Right cardiac atrium (tissue), 5 donors: ENCODE data around the gene WDR41. TPM values are rescaled to one million over a fixed set of nuclear protein-coding genes. Genes with fewer than 3 reads are reported as not detected.
A peak's percentile ranks its signal among the peaks of the same experiment; 100 is the strongest.
"Not testable (repeated sequence)": the region's sequence is repeated elsewhere in the genome, so short reads cannot be mapped to it uniquely, and the experiment has no call there.

ENCODE experiments used
- ATAC-seq, 2 donors: fragments of 200-7000 bp; cut with Tn5 transposase; one replicate each; pipeline versions ENCODE4 v1.8.0 to v1.9.1; 2020; ENCODE audit warnings: moderate library complexity in 2 of 2, mild to moderate bottlenecking in 1 of 2
- DNase-seq, 3 donors: peaks; one replicate each; pipeline ENCODE4 v3.0.0-alpha.2; 2020
- H3K27ac ChIP-seq: one replicate; pipeline ENCODE4 v1.5.1; 2013; ENCODE audit warnings: mild to moderate bottlenecking, low read length, control low read depth, moderate library complexity
- H3K27me3 ChIP-seq: one replicate; pipeline ENCODE4 v1.6.1; 2013; ENCODE audit not compliant: control insufficient read depth, insufficient read depth
- H3K4me1 ChIP-seq: one replicate; pipeline ENCODE4 v1.6.1; 2013; ENCODE audit warnings: low read length; ENCODE audit not compliant: control insufficient read depth, insufficient read depth
- H3K4me3 ChIP-seq: one replicate; pipeline ENCODE4 v1.5.1; 2013; ENCODE audit warnings: low read length, control low read depth
- H3K9me3 ChIP-seq: one replicate; pipeline ENCODE4 v1.6.1; 2013; ENCODE audit warnings: low read length; ENCODE audit not compliant: control insufficient read depth
- WGBS: extraction: QIAGEN DNeasy Blood & Tissue Kit; methylation state at CpG from one replicate; pipeline ENCODE4 v1.1.7; 2013; 5-methylcytosine and 5-hydroxymethylcytosine counted together
- intact Hi-C, 4 donors: fragments of 100-400 bp; cut with DNase I; formaldehyde crosslinking; loops; one replicate each; pipeline versions ENCODE4 v1.11.0 to v1.14.0; 2022 to 2023
- polyA plus RNA-seq: library from polyadenylated mRNA; stranded (reverse); fragments of 200-250 nt; gene quantifications from one replicate; pipeline ENCODE4 v1.2.3, GENCODE V29; 2013
- total RNA-seq, 4 donors: library from RNA; stranded (reverse); fragmentation: NEBNext Ultra II Directional; extraction: Animal tissue kit (Norgen Biotek cat#: 25700); gene quantifications; one replicate each; pipeline ENCODE4 v1.2.1, GENCODE V29; 2021
- donor health status: healthy with polysubstance abuse.
- donor health status: DM: no; HTN: yes; CAD: no.
- donor health status: DM: no; HTN: no; CAD: no.
- donor health status: DM: no; HTN: yes; CAD: no; lungs with severe emphysema.
- donor health status: DM: yes; HTN: yes; CAD: no.

The WDR41 gene
- total and polyA plus RNA-seq, 5 donors = 14.6 to 33.9 (median 29.8) TPM

- Histone ChIP-seq H3K27ac (peak overlapping the region; percentile 86), H3K4me1 (no peaks in the 10 kb centered on the region), H3K4me3 (peak overlapping the region; percentile 72), H3K9me3 (no peaks in the 10 kb centered on the region), H3K27me3 (no peaks in the 10 kb centered on the region)
- ATAC-seq = no peak
- no peak for DNase-seq
- 32% methylated on average over 4 of the region's 4 CpGs for WGBS
- intact Hi-C loops = loop anchor here in 2 of 4 donors (10.0 kb wide), 2 partner anchors 348 to 628 kb away; no protein-coding TSS in a partner anchor
These were observed 511 bp upstream of the WDR41 start for GRCh38 chr5:77492653-77493000.

- intact Hi-C loops = loop anchor here in 2 of 4 donors (10.0 kb wide), 2 partner anchors 346 to 626 kb away; no protein-coding TSS in a partner anchor
- ATAC-seq, H3K9me3 ChIP-seq, H3K27me3 ChIP-seq, H3K27ac ChIP-seq, H3K4me1 ChIP-seq: not testable (repeated sequence)
- 28% methylated on average over 11 of the region's 11 CpGs for WGBS
- peak in 2 of 3 donors; percentile 12 to 41 for DNase-seq
- peak overlapping the region; percentile 72 for H3K4me3 ChIP-seq
These were observed 1.3 kb downstream of the WDR41 start for GRCh38 chr5:77490741-77491344.

GRCh38 chr5:77486344-77486962, 5.7 kb downstream of the WDR41 start:
- ATAC-seq (no peak), DNase-seq (no peak)
- Histone ChIP-seq H3K4me3 (no peak overlapping the region), H3K4me1 (no peaks in the 10 kb centered on the region), H3K27me3 (no peaks in the 10 kb centered on the region), H3K27ac (no peak overlapping the region), H3K9me3 (no peaks in the 10 kb centered on the region)
- intact Hi-C loops = loop anchor here in 1 of 4 donors (10.0 kb wide), 1 partner anchor 352 kb away; no protein-coding TSS in a partner anchor
- WGBS = 76% methylated on average over 4 of the region's 4 CpGs

GRCh38 chr5:77483682-77484081, 8.4 kb downstream of the WDR41 start:
- no peak overlapping the region for H3K27ac ChIP-seq
- H3K9me3 ChIP-seq = no peaks in the 10 kb centered on the region
- no peak for ATAC-seq
- no peak overlapping the region for H3K4me3 ChIP-seq
- intact Hi-C loops = loop anchor here in 1 of 4 donors (10.0 kb wide), 1 partner anchor 349 kb away; no protein-coding TSS in a partner anchor
- 91% methylated on average over 2 of the region's 2 CpGs for WGBS
- H3K27me3 ChIP-seq = no peaks in the 10 kb centered on the region
- no peaks in the 10 kb centered on the region for H3K4me1 ChIP-seq
- no peak for DNase-seq

GRCh38 chr5:77475041-77475440, 17.1 kb downstream of the WDR41 start:
- H3K9me3 ChIP-seq, ATAC-seq, H3K4me3 ChIP-seq, H3K27ac ChIP-seq, H3K4me1 ChIP-seq, H3K27me3 ChIP-seq, intact Hi-C loops: not testable (repeated sequence)
- DNase-seq = peak in 2 of 3 donors; percentile 32 to 38
- 94% methylated on average over 11 of the region's 11 CpGs for WGBS

GRCh38 chr5:77468875-77469274, 23.2 kb downstream of the WDR41 start:
- H3K27ac ChIP-seq, H3K4me3 ChIP-seq, H3K9me3 ChIP-seq, H3K4me1 ChIP-seq, H3K27me3 ChIP-seq, ATAC-seq, intact Hi-C loops, DNase-seq: not testable (repeated sequence)
- WGBS = 95% methylated on average over 3 of the region's 3 CpGs

GRCh38 chr5:77463905-77464304, 28.2 kb downstream of the WDR41 start:
- intact Hi-C loops = no loop called here
- no peak for ATAC-seq
- DNase-seq = no peak
- Histone ChIP-seq H3K27me3 (no peaks in the 10 kb centered on the region), H3K4me3 (no peak overlapping the region), H3K9me3 (no peaks in the 10 kb centered on the region), H3K4me1 (peaks cover 1% of the 10 kb centered on the region), H3K27ac (no peak overlapping the region)
- 95% methylated on average over 1 of the region's 1 CpG for WGBS

- intact Hi-C loops = no loop called here
- H3K27me3 ChIP-seq = no peaks in the 10 kb centered on the region
- 96% methylated on average over 5 of the region's 5 CpGs for WGBS
These were observed 30.8 kb downstream of the WDR41 start for GRCh38 chr5:77461287-77461686.

GRCh38 chr5:77454123-77454522, 38.0 kb downstream of the WDR41 start:
- no peak for DNase-seq
- no peaks in the 10 kb centered on the region for H3K27me3 ChIP-seq
- no peak overlapping the region for H3K4me3 ChIP-seq
- H3K4me1 ChIP-seq = no peaks in the 10 kb centered on the region
- no peak overlapping the region for H3K27ac ChIP-seq
- 87% methylated on average over 3 of the region's 3 CpGs for WGBS
- intact Hi-C loops = no loop called here
- H3K9me3 ChIP-seq = no peaks in the 10 kb centered on the region
- ATAC-seq = no peak

More at GRCh38 chr5:77461287-77461686, 30.8 kb downstream of the WDR41 start:
- peaks cover 1% of the 10 kb centered on the region for H3K4me1 ChIP-seq
- H3K9me3 ChIP-seq = no peaks in the 10 kb centered on the region
- H3K27ac ChIP-seq = no peak overlapping the region
- no peak for ATAC-seq
- no peak for DNase-seq
- no peak overlapping the region for H3K4me3 ChIP-seq

GRCh38 chr5:77452351-77452750, 39.8 kb downstream of the WDR41 start:
- Histone ChIP-seq H3K4me3 (no peak overlapping the region), H3K4me1 (no peaks in the 10 kb centered on the region), H3K27me3 (no peaks in the 10 kb centered on the region), H3K9me3 (no peaks in the 10 kb centered on the region), H3K27ac (no peak overlapping the region)
- WGBS = 94% methylated on average over 1 of the region's 1 CpG
- intact Hi-C loops = no loop called here
- DNase-seq (no peak), ATAC-seq (no peak)

- no peak for DNase-seq
- no peak overlapping the region for H3K27ac ChIP-seq
- no peaks in the 10 kb centered on the region for H3K27me3 ChIP-seq
- H3K4me3 ChIP-seq = no peak overlapping the region
- WGBS = 58% methylated on average over 2 of the region's 2 CpGs
- ATAC-seq = no peak
- H3K4me1 ChIP-seq = no peaks in the 10 kb centered on the region
- intact Hi-C loops = no loop called here
- no peaks in the 10 kb centered on the region for H3K9me3 ChIP-seq
These were observed 42.1 kb downstream of the WDR41 start for GRCh38 chr5:77449981-77450380.
